Mucosa of rectum (tissue), 2 donors: ENCODE data around the gene PCDHGA8.
"Not testable (repeated sequence)": the region's sequence is repeated elsewhere in the genome, so short reads cannot be mapped to it uniquely, and the experiment has no call there.

ENCODE experiments used
- H3K27ac ChIP-seq, 2 donors: one replicate each; pipeline ENCODE4 v1.7.0; 2013; ENCODE audit warnings: inconsistent platforms in 2 of 2, low read depth in 2 of 2, low read length in 2 of 2
- H3K27me3 ChIP-seq, 2 donors: one replicate each; pipeline ENCODE4 v1.7.0; 2013; ENCODE audit warnings: low read length in 2 of 2; ENCODE audit not compliant: control insufficient read depth in 2 of 2, insufficient read depth in 2 of 2
- H3K36me3 ChIP-seq, 2 donors: one replicate each; pipeline ENCODE4 v1.7.0; 2013; ENCODE audit warnings: low read length in 2 of 2; ENCODE audit not compliant: control insufficient read depth in 2 of 2, insufficient read depth in 2 of 2
- H3K4me1 ChIP-seq, 2 donors: one replicate each; pipeline ENCODE4 v1.7.0; 2013; ENCODE audit warnings: low read length in 2 of 2, mild to moderate bottlenecking in 1 of 2; ENCODE audit not compliant: control insufficient read depth in 2 of 2, insufficient read depth in 2 of 2
- H3K4me3 ChIP-seq, 2 donors: one replicate each; pipeline ENCODE4 v1.7.0; 2013; ENCODE audit warnings: low read length in 2 of 2
- H3K9ac ChIP-seq, 2 donors: one replicate each; pipeline ENCODE4 v1.7.0; 2013; ENCODE audit warnings: low read length in 2 of 2, low read depth in 1 of 2, mild to moderate bottlenecking in 1 of 2
- H3K9me3 ChIP-seq, 2 donors: one replicate each; pipeline ENCODE4 v1.7.0; 2013; ENCODE audit warnings: low read length in 2 of 2; ENCODE audit not compliant: control insufficient read depth in 2 of 2
- donor health status: healthy.
- donor health status: Normal muscosa, but diverticular disease.

Gene PCDHGA8

DNA sequence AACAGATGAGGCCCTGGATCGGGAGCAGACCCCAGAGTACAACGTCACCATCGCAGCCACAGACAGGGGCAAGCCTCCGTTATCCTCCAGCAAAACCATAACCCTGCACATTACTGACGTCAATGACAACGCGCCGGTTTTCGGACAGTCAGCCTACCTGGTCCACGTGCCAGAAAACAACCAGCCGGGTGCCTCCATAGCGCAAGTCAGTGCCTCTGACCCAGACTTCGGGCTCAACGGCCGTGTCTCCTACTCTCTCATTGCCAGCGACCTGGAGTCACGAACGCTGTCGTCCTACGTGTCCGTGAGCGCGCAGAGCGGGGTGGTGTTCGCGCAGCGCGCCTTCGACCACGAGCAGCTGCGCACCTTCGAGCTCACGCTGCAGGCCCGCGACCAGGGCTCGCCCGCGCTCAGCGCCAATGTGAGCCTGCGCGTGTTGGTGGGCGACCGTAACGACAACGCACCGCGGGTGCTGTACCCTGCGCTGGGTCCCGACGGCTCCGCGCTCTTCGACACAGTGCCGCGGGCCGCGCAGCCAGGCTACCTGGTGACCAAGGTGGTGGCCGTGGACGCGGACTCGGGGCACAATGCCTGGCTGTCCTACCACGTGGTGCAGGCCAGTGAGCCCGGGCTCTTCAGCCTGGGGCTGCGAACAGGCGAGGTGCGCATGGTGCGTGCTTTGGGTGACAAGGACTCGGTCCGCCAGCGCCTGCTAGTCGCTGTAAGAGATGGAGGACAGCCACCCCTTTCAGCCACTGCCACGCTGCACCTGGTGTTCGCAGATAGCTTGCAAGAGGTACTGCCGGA lies 26.8 kb downstream of the PCDHGA8 start:
- H3K27me3 ChIP-seq = no peaks in the 10 kb centered on the region
- H3K4me1 ChIP-seq = no peaks in the 10 kb centered on the region
- H3K9me3 ChIP-seq = peaks cover 37 to 44% of the 10 kb centered on the region in 2 donors
- no peak overlapping the region for H3K27ac ChIP-seq
- H3K36me3 ChIP-seq = no peaks in the 10 kb centered on the region
- H3K4me3 ChIP-seq = peak overlapping the region in 1 of 2 donors; percentile 31
- H3K9ac ChIP-seq = no peak overlapping the region

DNA sequence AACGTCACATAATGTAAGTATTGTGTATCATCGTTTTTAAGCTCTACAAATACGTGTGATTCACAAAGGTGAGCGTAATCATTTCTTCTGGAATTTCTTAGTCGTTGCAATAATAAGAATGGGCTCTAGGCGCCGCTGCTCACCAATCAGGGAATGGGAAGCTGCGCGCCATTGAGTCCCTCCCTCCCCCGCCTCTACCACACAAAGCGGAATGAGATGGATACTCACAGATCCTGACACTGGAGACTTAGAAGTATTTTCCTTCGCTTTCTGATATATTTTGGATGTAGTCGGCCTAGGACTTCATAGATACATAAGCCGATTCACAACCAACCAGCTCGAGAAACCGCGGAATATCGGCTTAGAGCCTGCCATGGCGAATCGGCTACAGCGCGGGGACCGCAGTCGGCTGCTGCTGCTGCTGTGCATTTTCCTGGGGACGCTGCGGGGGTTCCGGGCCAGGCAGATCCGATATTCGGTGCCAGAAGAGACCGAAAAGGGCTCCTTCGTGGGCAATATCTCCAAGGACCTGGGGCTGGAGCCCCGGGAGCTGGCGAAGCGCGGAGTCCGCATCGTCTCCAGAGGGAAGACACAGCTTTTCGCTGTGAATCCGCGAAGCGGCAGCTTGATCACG lies 28.5 kb downstream of the PCDHGA8 start, which contains the start of gene PCDHGA11:
Gene PCDHGA11 (plus strand): TSS at position 197 of the 634 bp plus-strand sequence. CDS start 177 bp downstream, at position 374.
- Histone ChIP-seq H3K9me3 (peaks cover 41 to 45% of the 10 kb centered on the region in 2 donors), H3K27me3 (no peaks in the 10 kb centered on the region), H3K9ac (no peak within 1 kb of the TSS), H3K4me1 (no peaks in the 10 kb centered on the region), H3K27ac (no peak within 1 kb of the TSS), H3K4me3 (peak within 1 kb of the TSS; percentile 13 to 47), H3K36me3 (no peaks in the 10 kb centered on the region)

DNA sequence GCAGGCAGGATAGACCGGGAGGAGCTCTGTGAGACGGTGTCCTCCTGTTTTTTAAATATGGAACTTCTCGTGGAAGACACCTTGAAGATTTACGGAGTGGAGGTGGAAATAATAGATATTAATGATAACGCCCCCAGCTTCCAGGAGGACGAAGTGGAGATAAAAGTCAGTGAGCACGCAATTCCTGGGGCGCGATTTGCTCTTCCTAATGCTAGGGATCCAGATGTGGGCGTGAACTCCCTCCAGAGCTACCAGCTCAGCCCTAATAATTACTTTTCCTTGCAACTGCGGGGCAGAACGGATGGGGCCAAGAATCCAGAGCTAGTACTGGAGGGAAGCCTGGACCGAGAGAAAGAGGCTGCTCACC lies 29.0 kb downstream of the PCDHGA8 start:
- Histone ChIP-seq H3K9ac (no peak overlapping the region), H3K36me3 (no peaks in the 10 kb centered on the region), H3K27ac (no peak overlapping the region), H3K4me1 (no peaks in the 10 kb centered on the region), H3K27me3 (no peaks in the 10 kb centered on the region), H3K9me3 (peaks cover 45% of the 10 kb centered on the region in 2 donors), H3K4me3 (peak overlapping the region in 1 of 2 donors; percentile 47)

DNA sequence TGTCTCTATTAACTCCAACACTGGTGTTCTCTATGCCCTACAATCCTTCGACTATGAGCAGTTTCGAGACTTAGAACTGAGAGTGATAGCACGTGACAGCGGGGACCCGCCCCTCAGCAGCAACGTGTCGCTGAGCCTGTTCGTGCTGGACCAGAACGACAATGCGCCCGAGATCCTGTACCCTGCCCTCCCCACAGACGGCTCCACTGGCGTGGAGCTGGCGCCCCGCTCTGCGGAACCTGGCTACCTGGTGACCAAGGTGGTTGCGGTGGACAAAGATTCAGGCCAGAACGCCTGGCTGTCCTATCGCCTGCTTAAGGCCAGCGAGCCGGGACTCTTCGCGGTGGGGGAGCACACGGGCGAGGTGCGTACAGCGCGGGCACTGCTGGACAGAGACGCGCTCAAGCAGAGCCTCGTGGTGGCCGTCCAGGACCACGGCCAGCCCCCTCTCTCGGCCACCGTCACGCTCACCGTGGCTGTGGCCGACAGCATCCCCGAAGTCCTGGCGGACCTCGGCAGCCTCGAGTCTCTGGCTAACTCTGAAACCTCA lies 30.4 kb downstream of the PCDHGA8 start:
- Histone ChIP-seq H3K27ac (no peak overlapping the region), H3K9me3 (peaks cover 50 to 51% of the 10 kb centered on the region in 2 donors), H3K36me3 (no peaks in the 10 kb centered on the region), H3K4me3 (no peak overlapping the region), H3K9ac (no peak overlapping the region), H3K4me1 (no peaks in the 10 kb centered on the region), H3K27me3 (no peaks in the 10 kb centered on the region)

DNA sequence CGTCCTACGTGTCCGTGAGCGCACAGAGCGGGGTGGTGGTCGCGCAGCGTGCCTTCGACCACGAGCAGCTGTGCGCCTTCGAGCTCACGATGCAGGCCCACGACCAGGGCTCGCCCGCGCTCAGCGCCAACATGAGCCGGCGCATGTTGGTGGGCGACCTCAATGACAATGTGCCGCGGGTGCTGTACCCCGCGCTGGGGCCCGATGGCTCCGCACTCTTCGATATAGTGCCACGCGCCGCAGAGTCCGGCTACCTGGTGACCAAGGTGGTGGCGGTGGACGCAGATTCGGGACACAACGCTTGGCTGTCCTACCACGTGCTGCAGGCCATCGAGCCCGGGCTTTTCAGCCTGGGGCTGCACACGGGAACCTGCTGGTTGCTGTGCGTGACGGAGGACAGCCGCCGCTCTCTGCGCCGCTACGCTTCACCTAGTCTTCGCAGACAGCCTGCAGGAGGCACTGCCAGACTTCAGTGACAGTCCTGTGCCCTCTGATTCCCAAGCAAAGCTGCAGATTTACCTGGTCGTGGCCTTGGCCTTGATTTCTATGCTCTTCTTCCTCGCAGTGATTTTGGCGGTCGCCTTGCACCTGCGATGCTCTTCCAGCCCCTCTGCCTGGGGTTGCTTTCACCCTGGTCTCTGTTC lies 35.5 kb downstream of the PCDHGA8 start:
- H3K4me3 ChIP-seq = no peak overlapping the region

DNA sequence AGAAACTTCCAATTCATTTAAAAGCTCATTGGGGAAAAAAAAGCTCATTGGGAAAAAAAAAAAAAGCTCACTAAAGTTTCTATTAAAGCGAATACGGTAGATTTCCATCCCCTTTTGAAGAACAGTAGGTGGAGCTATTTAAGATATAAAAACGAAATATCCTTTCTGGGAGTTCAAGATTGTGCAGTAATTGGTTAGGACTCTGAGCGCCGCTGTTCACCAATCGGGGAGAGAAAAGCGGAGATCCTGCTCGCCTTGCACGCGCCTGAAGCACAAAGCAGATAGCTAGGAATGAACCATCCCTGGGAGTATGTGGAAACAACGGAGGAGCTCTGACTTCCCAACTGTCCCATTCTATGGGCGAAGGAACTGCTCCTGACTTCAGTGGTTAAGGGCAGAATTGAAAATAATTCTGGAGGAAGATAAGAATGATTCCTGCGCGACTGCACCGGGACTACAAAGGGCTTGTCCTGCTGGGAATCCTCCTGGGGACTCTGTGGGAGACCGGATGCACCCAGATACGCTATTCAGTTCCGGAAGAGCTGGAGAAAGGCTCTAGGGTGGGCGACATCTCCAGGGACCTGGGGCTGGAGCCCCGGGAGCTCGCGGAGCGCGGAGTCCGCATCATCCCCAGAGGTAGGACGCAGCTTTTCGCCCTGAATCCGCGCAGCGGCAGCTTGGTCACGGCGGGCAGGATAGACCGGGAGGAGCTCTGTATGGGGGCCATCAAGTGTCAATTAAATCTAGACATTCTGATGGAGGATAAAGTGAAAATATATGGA lies 38.1 kb downstream of the PCDHGA8 start, which contains the start of gene PCDHGA12:
Gene PCDHGA12 (plus strand): TSS at position 176 of the 782 bp plus-strand sequence. CDS start 253 bp downstream, at position 429.
- Histone ChIP-seq H3K9me3 (peaks cover 25 to 36% of the 10 kb centered on the region in 2 donors), H3K27me3 (no peaks in the 10 kb centered on the region), H3K9ac (no peak within 1 kb of the TSS), H3K4me1 (no peaks in the 10 kb centered on the region), H3K4me3 (peak within 1 kb of the TSS; percentile 15 to 57), H3K36me3 (no peaks in the 10 kb centered on the region), H3K27ac (no peak within 1 kb of the TSS)

More for the DNA sequence above, 35.5 kb downstream of the PCDHGA8 start:
- Histone ChIP-seq H3K4me1 (no peaks in the 10 kb centered on the region), H3K9ac (no peak overlapping the region), H3K27ac (no peak overlapping the region), H3K27me3 (no peaks in the 10 kb centered on the region), H3K9me3 (peaks cover 35 to 39% of the 10 kb centered on the region in 2 donors), H3K36me3 (no peaks in the 10 kb centered on the region)

DNA sequence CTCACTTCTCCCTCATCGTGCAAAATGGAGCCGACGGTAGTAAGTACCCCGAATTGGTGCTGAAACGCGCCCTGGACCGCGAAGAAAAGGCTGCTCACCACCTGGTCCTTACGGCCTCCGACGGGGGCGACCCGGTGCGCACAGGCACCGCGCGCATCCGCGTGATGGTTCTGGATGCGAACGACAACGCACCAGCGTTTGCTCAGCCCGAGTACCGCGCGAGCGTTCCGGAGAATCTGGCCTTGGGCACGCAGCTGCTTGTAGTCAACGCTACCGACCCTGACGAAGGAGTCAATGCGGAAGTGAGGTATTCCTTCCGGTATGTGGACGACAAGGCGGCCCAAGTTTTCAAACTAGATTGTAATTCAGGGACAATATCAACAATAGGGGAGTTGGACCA lies 38.9 kb downstream of the PCDHGA8 start:
- Histone ChIP-seq H3K9me3 (peaks cover 25 to 35% of the 10 kb centered on the region in 2 donors), H3K4me1 (no peaks in the 10 kb centered on the region), H3K27me3 (no peaks in the 10 kb centered on the region), H3K9ac (no peak overlapping the region), H3K36me3 (no peaks in the 10 kb centered on the region), H3K27ac (no peak overlapping the region), H3K4me3 (peak overlapping the region; percentile 15 to 57)

DNA sequence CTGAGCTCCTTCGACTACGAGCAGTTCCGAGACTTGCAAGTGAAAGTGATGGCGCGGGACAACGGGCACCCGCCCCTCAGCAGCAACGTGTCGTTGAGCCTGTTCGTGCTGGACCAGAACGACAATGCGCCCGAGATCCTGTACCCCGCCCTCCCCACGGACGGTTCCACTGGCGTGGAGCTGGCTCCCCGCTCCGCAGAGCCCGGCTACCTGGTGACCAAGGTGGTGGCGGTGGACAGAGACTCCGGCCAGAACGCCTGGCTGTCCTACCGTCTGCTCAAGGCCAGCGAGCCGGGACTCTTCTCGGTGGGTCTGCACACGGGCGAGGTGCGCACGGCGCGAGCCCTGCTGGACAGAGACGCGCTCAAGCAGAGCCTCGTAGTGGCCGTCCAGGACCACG lies 39.9 kb downstream of the PCDHGA8 start:
- H3K9ac ChIP-seq, H3K27ac ChIP-seq, H3K4me1 ChIP-seq, H3K36me3 ChIP-seq, H3K27me3 ChIP-seq: not testable (repeated sequence)
- Histone ChIP-seq H3K9me3 (peaks cover 21 to 32% of the 10 kb centered on the region in 2 donors), H3K4me3 (peak overlapping the region in 1 of 2 donors; percentile 57)

DNA sequence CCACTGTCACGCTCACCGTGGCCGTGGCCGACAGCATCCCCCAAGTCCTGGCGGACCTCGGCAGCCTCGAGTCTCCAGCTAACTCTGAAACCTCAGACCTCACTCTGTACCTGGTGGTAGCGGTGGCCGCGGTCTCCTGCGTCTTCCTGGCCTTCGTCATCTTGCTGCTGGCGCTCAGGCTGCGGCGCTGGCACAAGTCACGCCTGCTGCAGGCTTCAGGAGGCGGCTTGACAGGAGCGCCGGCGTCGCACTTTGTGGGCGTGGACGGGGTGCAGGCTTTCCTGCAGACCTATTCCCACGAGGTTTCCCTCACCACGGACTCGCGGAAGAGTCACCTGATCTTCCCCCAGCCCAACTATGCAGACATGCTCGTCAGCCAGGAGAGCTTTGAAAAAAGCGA lies 40.3 kb downstream of the PCDHGA8 start:
- H3K9ac ChIP-seq, H3K4me1 ChIP-seq, H3K27me3 ChIP-seq, H3K36me3 ChIP-seq, H3K4me3 ChIP-seq, H3K27ac ChIP-seq: not testable (repeated sequence)
- H3K9me3 ChIP-seq = peaks cover 21 to 28% of the 10 kb centered on the region in 2 donors
